K562 (cell line): ENCODE results near the gene COL25A1.

Source experiments
- FOXA1 ChIP-seq: fragments of 450-650 bp; IDR thresholded peaks from 2 replicates; pipeline ENCODE4 v1.6.1; 2016; ENCODE audit warnings: mild to moderate bottlenecking, borderline replicate concordance
- FOXM1 ChIP-seq, 2 experiments: fragments of 450-650 bp in 1 of 2; sonication (generic) in 1 of 2; formaldehyde crosslinking in 1 of 2; IDR thresholded peaks; 2 replicates each; pipeline versions ENCODE4 v1.6.1 to v1.9.0; 2017 to 2022; ENCODE audit warnings: low read depth in 2 of 2, mild to moderate bottlenecking in 2 of 2, missing genetic modification reagents in 1 of 2, moderate library complexity in 1 of 2
- SIX5 ChIP-seq, 2 experiments: IDR thresholded peaks; 2 replicates each; pipeline ENCODE4 v1.6.1; 2011; ENCODE audit warnings: low read length in 2 of 2, borderline replicate concordance in 1 of 2, low read depth in 1 of 2, mild to moderate bottlenecking in 1 of 2, moderate library complexity in 1 of 2; ENCODE audit not compliant: insufficient read depth in 1 of 2
- SMC3 ChIP-seq: conservative IDR thresholded peaks from 2 replicates; pipeline ENCODE4 v1.6.1; 2011; ENCODE audit warnings: low read depth, low read length, improper control_type of control experiment; ENCODE audit not compliant: insufficient read depth
- ZBTB1 ChIP-seq: sonication (generic); formaldehyde crosslinking; IDR thresholded peaks from 2 replicates; pipeline ENCODE4 v1.8.1; 2023; ENCODE audit warnings: missing genetic modification reagents, low read depth, mild to moderate bottlenecking, borderline replicate concordance
- ZNF143 ChIP-seq: sonication (generic); formaldehyde crosslinking; IDR thresholded peaks from 2 replicates; pipeline ENCODE4 v1.9.0; 2022; ENCODE audit warnings: mild to moderate bottlenecking, missing genetic modification reagents
- TF ChIP-seq, protein P1 (sequence below): sonication (generic); formaldehyde crosslinking; IDR thresholded peaks from 2 replicates; pipeline ENCODE4 v1.5.0; 2020; ENCODE audit warnings: missing genetic modification reagents
- TF ChIP-seq, protein P2 (sequence below), 3 experiments: IDR thresholded peaks in 2 of 3; conservative IDR thresholded peaks in 1 of 3; 2 replicates each; pipeline ENCODE4 v1.5.1; 2011 to 2012; ENCODE audit warnings: low read length in 3 of 3, mild to moderate bottlenecking in 3 of 3, control low read depth in 2 of 3, improper control_type of control experiment in 1 of 3, inconsistent platforms in 1 of 3, low read depth in 1 of 3, mixed read lengths in 1 of 3, moderate library complexity in 1 of 3; ENCODE audit not compliant: insufficient read depth in 2 of 3
- TF ChIP-seq, protein P3 (sequence below): sonication (generic); formaldehyde crosslinking; IDR thresholded peaks from 2 replicates; pipeline ENCODE4 v1.8.0; 2022; ENCODE audit warnings: mild to moderate bottlenecking, missing genetic modification reagents
- TF ChIP-seq, protein P4 (sequence below): IDR thresholded peaks from 3 replicates; pipeline ENCODE4 v1.6.1; 2011; ENCODE audit warnings: borderline replicate concordance, mild to moderate bottlenecking, moderate library complexity; ENCODE audit not compliant: insufficient read length; ENCODE audit errors: extremely low read depth

DNA sequence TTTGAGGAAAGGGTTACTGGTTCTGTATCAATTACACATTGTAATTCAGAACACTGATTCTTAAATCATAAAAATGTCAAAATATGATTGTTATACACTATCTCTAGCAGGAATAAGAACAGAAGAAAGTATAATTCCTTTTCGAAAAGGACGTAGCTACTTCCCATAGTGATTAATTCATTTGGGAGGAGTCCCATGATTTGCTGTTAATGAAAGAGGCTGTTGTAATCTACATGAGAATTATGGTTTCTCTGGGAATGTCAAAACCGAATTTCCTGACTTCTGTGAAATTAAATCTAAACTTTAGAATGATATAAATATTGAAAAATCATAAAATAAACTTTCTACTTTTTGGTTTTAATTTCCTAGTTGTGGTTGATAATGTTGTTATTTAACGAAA is 348.5 kb downstream of the COL25A1 start:
- TF ChIP-seq, protein P1, sequence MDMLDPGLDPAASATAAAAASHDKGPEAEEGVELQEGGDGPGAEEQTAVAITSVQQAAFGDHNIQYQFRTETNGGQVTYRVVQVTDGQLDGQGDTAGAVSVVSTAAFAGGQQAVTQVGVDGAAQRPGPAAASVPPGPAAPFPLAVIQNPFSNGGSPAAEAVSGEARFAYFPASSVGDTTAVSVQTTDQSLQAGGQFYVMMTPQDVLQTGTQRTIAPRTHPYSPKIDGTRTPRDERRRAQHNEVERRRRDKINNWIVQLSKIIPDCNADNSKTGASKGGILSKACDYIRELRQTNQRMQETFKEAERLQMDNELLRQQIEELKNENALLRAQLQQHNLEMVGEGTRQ (CRISPR knock-in tag): no peak
- TF ChIP-seq SMC3 (no peak), FOXA1 (no peak), ZBTB1 (CRISPR knock-in tag) (no peak), FOXM1 (IDR thresholded peaks at IDR 0.05; ENCODE audit: low read depth) (no peak), FOXM1 (CRISPR knock-in tag; IDR thresholded peaks at IDR 0.05; ENCODE audit: low read depth) (no peak), ZNF143 (CRISPR knock-in tag) (no peak), SIX5 (IDR thresholded peaks at IDR 0.05; ENCODE audit: borderline replicate concordance in 1 of 2, insufficient read depth in 1 of 2, low read depth in 1 of 2, low read length in 2 of 2) (no peak)
- TF ChIP-seq, protein P2, sequence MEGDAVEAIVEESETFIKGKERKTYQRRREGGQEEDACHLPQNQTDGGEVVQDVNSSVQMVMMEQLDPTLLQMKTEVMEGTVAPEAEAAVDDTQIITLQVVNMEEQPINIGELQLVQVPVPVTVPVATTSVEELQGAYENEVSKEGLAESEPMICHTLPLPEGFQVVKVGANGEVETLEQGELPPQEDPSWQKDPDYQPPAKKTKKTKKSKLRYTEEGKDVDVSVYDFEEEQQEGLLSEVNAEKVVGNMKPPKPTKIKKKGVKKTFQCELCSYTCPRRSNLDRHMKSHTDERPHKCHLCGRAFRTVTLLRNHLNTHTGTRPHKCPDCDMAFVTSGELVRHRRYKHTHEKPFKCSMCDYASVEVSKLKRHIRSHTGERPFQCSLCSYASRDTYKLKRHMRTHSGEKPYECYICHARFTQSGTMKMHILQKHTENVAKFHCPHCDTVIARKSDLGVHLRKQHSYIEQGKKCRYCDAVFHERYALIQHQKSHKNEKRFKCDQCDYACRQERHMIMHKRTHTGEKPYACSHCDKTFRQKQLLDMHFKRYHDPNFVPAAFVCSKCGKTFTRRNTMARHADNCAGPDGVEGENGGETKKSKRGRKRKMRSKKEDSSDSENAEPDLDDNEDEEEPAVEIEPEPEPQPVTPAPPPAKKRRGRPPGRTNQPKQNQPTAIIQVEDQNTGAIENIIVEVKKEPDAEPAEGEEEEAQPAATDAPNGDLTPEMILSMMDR (IDR thresholded peaks at IDR 0.05 in 2 of 3, conservative IDR thresholded peaks at IDR 0.05 in 1 of 3; ENCODE audit: insufficient read depth in 2 of 3, low read depth in 1 of 3, low read length in 3 of 3): no peak
- TF ChIP-seq, protein P3, sequence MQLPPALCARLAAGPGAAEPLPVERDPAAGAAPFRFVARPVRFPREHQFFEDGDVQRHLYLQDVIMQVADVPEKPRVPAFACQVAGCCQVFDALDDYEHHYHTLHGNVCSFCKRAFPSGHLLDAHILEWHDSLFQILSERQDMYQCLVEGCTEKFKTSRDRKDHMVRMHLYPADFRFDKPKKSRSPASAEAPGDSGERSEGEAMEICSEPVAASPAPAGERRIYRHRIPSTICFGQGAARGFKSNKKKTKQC (CRISPR knock-in tag): no peak
- TF ChIP-seq, protein P4, sequence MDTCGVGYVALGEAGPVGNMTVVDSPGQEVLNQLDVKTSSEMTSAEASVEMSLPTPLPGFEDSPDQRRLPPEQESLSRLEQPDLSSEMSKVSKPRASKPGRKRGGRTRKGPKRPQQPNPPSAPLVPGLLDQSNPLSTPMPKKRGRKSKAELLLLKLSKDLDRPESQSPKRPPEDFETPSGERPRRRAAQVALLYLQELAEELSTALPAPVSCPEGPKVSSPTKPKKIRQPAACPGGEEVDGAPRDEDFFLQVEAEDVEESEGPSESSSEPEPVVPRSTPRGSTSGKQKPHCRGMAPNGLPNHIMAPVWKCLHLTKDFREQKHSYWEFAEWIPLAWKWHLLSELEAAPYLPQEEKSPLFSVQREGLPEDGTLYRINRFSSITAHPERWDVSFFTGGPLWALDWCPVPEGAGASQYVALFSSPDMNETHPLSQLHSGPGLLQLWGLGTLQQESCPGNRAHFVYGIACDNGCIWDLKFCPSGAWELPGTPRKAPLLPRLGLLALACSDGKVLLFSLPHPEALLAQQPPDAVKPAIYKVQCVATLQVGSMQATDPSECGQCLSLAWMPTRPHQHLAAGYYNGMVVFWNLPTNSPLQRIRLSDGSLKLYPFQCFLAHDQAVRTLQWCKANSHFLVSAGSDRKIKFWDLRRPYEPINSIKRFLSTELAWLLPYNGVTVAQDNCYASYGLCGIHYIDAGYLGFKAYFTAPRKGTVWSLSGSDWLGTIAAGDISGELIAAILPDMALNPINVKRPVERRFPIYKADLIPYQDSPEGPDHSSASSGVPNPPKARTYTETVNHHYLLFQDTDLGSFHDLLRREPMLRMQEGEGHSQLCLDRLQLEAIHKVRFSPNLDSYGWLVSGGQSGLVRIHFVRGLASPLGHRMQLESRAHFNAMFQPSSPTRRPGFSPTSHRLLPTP: no peak
